ENCODE results near the gene OR51G1.
A peak's percentile ranks its signal among the peaks of the same experiment; 100 is the strongest.
"Not testable (repeated sequence)": the region's sequence is repeated elsewhere in the genome, so short reads cannot be mapped to it uniquely, and the experiment has no call there.

OR51G1 gene

GRCh38 chr11:4924239-4924638 lies at the start of gene OR51G1:
Gene OR51G1, minus strand, starts transcription at chr11:4924339. Its CDS starts 0 bp downstream, at chr11:4924339.
- no peak for DNase-seq (ENCODE audit: low spot score)

- DNase-seq (ENCODE audit: low spot score) = no peak
Measured at GRCh38 chr11:4962816-4963215, 38.7 kb upstream of the OR51G1 start.

- no peak for DNase-seq (ENCODE audit: low spot score)
Measured at GRCh38 chr11:4960877-4961276, 36.7 kb upstream of the OR51G1 start.

- no peak for DNase-seq (ENCODE audit: low spot score)
Measured at GRCh38 chr11:4957396-4957795, 33.3 kb upstream of the OR51G1 start.

- not testable (repeated sequence) for DNase-seq (ENCODE audit: low spot score)
Measured at GRCh38 chr11:4955613-4956012, 31.5 kb upstream of the OR51G1 start, which contains the start of gene OR51A2. Gene OR51A2, minus strand, starts transcription at chr11:4955713. Its CDS starts 0 bp downstream, at chr11:4955713.

GRCh38 chr11:4947505-4947904 lies 23.4 kb upstream of the OR51G1 start, which contains the start of gene OR51A4:
Gene OR51A4, minus strand, starts transcription at chr11:4947605. Its CDS starts 505 bp downstream, at chr11:4947100.
- DNase-seq (ENCODE audit: low spot score) = no peak

- DNase-seq (ENCODE audit: low spot score) = no peak
Measured at GRCh38 chr11:4936745-4937144, 12.6 kb upstream of the OR51G1 start.

GRCh38 chr11:4932751-4933150 lies 8.6 kb upstream of the OR51G1 start:
- DNase-seq (ENCODE audit: low spot score) = no peak

GRCh38 chr11:4926608-4927007 lies 2.5 kb upstream of the OR51G1 start:
- DNase-seq (ENCODE audit: low spot score) = no peak

GRCh38 chr11:4922304-4922703 lies 1.8 kb downstream of the OR51G1 start:
- DNase-seq (ENCODE audit: low spot score) = no peak

- DNase-seq (ENCODE audit: low spot score) = no peak
Measured at GRCh38 chr11:4921796-4922195, 2.3 kb downstream of the OR51G1 start.

- no peak for DNase-seq (ENCODE audit: low spot score)
Measured at GRCh38 chr11:4919250-4919649, 4.9 kb downstream of the OR51G1 start, which contains the start of gene OR51G2. Gene OR51G2, minus strand, starts transcription at chr11:4919350. Its CDS starts 3,687 bp downstream, at chr11:4915663.

GRCh38 chr11:4916581-4916980 lies 7.6 kb downstream of the OR51G1 start:
- no peak for DNase-seq (ENCODE audit: low spot score)

GRCh38 chr11:4903484-4903883 lies 20.7 kb downstream of the OR51G1 start, which contains the start of gene OR51A7:
Gene OR51A7, plus strand, starts transcription at chr11:4903783. Its CDS starts 3,587 bp downstream, at chr11:4907370.
- DNase-seq (ENCODE audit: low spot score) = no peak

- peak; percentile 4 for DNase-seq (ENCODE audit: low spot score)
Measured at GRCh38 chr11:4891996-4892640, 32.0 kb downstream of the OR51G1 start.

- DNase-seq (ENCODE audit: low spot score) = no peak
Measured at GRCh38 chr11:4890279-4890678, 33.9 kb downstream of the OR51G1 start.

GRCh38 chr11:4887591-4887990 lies 36.5 kb downstream of the OR51G1 start:
- no peak for DNase-seq (ENCODE audit: low spot score)

- DNase-seq (ENCODE audit: low spot score) = no peak
Measured at GRCh38 chr11:4886186-4886585, 38.0 kb downstream of the OR51G1 start.

- DNase-seq (ENCODE audit: low spot score) = no peak
Measured at GRCh38 chr11:4884361-4884760, 39.8 kb downstream of the OR51G1 start.

GRCh38 chr11:4882543-4882942 lies 41.6 kb downstream of the OR51G1 start:
- DNase-seq (ENCODE audit: low spot score) = no peak

GRCh38 chr11:4881860-4882500 lies 42.2 kb downstream of the OR51G1 start, which contains the start of gene OR51T1:
Gene OR51T1, plus strand, starts transcription at chr11:4881900. Its CDS starts 0 bp downstream, at chr11:4881900.
- DNase-seq (ENCODE audit: low spot score) = no peak

- DNase-seq (ENCODE audit: low spot score) = no peak
Measured at GRCh38 chr11:4881188-4881587, 43.0 kb downstream of the OR51G1 start.

Measured in NAMALWA (cell line).